Neural crest cell (in vitro differentiated cells): ENCODE measurements around the gene CEP128. TPM values are rescaled to one million over a fixed set of nuclear protein-coding genes. Genes with fewer than 3 reads are reported as not detected.

Experiments used
- DNase-seq: peaks from one replicate; pipeline ENCODE4 v3.0.0; 2021; ENCODE audit warnings: low read depth, mixed read lengths, low spot score
- H3K27ac Mint-ChIP-seq: one replicate; pipeline ENCODE4 v1.8.0; 2021; ENCODE audit warnings: mild to moderate bottlenecking, mixed read lengths; ENCODE audit not compliant: unreplicated experiment
- H3K27me3 Mint-ChIP-seq: 2 replicates; pipeline ENCODE4 v1.8.0; 2021; ENCODE audit warnings: low read depth, mild to moderate bottlenecking, mixed read lengths
- H3K36me3 Mint-ChIP-seq: 2 replicates; pipeline ENCODE4 v1.8.0; 2021; ENCODE audit warnings: low read depth, mild to moderate bottlenecking, mixed read lengths
- H3K4me1 Mint-ChIP-seq: 2 replicates; pipeline ENCODE4 v1.8.0; 2021; ENCODE audit warnings: mixed read lengths
- H3K4me3 Mint-ChIP-seq: one replicate; pipeline ENCODE4 v1.8.0; 2021; ENCODE audit warnings: mild to moderate bottlenecking, mixed read lengths
- H3K9me3 Mint-ChIP-seq: 2 replicates; pipeline ENCODE4 v1.8.0; 2021; ENCODE audit warnings: mixed read lengths
- total RNA-seq: library from RNA; stranded (reverse); gene quantifications from 2 replicates; pipeline ENCODE4 v1.2.1, GENCODE V29; 2021
- TF ChIP-seq, protein P1 (sequence below): fragments of 200-600 bp; sonication (generic); conservative IDR thresholded peaks from 2 replicates; pipeline ENCODE4 v1.5.0; 2021; ENCODE audit warnings: antibody characterized with exemption, mild to moderate bottlenecking

Gene CEP128
- total RNA-seq, 1 donor from 2014 or later, result 25.8 TPM

DNA sequence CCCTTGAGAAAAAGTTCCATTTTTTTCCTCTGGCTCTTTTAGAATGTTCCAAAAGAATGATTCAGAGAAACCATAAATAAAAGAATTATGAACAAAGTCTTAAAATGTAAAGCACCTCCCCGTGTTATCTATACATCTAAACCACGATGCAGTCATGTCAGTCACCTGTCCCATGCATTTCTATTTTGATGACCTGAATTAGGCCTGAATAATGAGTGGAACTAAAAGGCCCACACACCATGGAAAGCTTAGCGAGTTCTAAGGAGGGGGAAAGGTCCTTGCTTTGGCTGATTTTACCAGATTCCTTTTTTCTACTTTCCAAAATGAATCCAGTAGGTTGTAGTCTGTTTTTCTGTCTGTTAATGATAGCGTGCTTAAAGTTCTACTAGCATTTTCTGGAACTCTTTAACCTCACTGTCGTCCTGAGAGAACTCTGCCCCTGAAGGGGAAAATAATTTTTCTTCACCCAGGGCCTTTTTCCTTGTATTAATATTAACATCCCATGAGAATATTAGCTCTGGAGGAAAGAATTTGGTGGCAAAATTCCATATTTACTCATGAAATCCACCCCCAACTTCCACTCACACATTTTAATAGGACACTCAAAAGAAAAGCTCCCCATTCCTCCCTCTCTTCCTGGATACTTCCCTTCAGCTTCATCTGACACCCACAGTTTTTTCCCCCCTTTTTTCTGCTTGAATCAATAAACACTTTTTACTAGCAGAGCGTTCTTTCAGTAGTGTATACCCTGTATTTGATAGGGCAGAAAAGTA, 464.0 kb downstream of the CEP128 start:
- Mint-ChIP-seq H3K27me3 (no peaks in the 10 kb centered on the region), H3K36me3 (peaks cover 12% of the 10 kb centered on the region), H3K27ac (no peak overlapping the region), H3K9me3 (peaks cover 6% of the 10 kb centered on the region), H3K4me3 (no peak overlapping the region), H3K4me1 (no peaks in the 10 kb centered on the region)
- no peak for DNase-seq
- TF ChIP-seq, protein P1, sequence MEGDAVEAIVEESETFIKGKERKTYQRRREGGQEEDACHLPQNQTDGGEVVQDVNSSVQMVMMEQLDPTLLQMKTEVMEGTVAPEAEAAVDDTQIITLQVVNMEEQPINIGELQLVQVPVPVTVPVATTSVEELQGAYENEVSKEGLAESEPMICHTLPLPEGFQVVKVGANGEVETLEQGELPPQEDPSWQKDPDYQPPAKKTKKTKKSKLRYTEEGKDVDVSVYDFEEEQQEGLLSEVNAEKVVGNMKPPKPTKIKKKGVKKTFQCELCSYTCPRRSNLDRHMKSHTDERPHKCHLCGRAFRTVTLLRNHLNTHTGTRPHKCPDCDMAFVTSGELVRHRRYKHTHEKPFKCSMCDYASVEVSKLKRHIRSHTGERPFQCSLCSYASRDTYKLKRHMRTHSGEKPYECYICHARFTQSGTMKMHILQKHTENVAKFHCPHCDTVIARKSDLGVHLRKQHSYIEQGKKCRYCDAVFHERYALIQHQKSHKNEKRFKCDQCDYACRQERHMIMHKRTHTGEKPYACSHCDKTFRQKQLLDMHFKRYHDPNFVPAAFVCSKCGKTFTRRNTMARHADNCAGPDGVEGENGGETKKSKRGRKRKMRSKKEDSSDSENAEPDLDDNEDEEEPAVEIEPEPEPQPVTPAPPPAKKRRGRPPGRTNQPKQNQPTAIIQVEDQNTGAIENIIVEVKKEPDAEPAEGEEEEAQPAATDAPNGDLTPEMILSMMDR, result no peak

DNA sequence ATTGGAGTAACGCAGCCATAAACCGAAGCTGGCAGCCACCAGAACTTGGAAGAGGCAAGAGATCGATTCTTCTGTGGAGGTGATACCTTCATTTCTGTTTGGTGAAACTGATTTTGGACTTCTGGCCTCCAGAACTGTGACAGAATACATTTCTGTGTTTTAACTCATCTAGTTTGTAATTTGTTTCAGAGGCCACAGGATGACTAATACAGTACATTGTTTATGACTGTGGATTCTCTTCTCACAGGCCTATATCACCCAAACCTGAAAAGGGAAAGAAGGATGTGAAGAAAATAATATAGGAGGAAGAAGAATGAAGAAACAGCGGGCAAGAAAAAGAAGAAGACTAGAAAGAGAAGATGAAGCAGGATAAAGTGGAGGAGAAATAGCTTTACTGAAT, 466.5 kb downstream of the CEP128 start:
- Mint-ChIP-seq H3K27me3 (no peaks in the 10 kb centered on the region), H3K9me3 (peaks cover 9% of the 10 kb centered on the region), H3K4me1 (no peaks in the 10 kb centered on the region), H3K36me3 (peaks cover 18% of the 10 kb centered on the region), H3K27ac (no peak overlapping the region), H3K4me3 (no peak overlapping the region)
- TF ChIP-seq, protein P1, result no peak
- DNase-seq, result no peak

DNA sequence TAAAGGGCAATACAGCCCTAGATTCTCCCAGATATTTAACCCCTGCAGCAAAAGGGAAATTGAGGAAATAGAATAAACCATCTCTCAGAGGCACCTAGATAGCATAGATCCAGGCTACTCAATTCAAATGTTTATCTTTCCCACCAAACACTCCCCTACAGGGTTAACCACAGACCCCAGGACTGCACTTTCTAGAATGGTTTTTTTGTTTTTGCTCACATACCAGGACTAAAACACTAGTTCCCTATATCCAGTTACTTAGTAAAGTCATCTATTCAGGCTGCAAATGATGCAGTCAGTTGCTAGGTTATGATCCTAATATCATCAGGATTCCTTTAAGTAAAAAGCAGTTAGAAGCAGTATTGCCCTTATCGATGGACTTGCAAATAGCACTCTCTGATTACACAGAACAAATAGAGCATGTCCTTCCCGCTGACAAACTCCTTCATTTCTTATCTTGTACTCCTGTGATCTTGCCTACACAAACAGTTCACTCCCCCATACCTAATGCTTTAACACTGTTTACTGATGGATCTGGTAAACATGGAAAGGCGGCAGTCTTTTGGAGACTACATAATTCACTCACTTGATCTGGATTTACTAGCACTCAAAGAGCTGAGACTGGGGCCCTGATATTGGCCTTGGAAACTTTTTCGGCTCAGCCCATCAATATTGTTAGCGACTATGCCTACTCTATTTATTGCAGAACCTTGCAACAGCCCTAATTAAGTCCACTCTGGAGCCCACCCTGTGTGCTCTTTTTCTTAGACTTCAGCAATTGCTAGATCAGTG, 473.0 kb downstream of the CEP128 start:
- TF ChIP-seq, protein P1, result no peak
- H3K36me3 Mint-ChIP-seq, result peaks cover 8% of the 10 kb centered on the region
- H3K27me3 Mint-ChIP-seq, result no peaks in the 10 kb centered on the region
- no peak overlapping the region for H3K27ac Mint-ChIP-seq
- DNase-seq, result no peak
- H3K4me3 Mint-ChIP-seq, result no peak overlapping the region
- no peaks in the 10 kb centered on the region for H3K4me1 Mint-ChIP-seq
- peaks cover 6% of the 10 kb centered on the region for H3K9me3 Mint-ChIP-seq

DNA sequence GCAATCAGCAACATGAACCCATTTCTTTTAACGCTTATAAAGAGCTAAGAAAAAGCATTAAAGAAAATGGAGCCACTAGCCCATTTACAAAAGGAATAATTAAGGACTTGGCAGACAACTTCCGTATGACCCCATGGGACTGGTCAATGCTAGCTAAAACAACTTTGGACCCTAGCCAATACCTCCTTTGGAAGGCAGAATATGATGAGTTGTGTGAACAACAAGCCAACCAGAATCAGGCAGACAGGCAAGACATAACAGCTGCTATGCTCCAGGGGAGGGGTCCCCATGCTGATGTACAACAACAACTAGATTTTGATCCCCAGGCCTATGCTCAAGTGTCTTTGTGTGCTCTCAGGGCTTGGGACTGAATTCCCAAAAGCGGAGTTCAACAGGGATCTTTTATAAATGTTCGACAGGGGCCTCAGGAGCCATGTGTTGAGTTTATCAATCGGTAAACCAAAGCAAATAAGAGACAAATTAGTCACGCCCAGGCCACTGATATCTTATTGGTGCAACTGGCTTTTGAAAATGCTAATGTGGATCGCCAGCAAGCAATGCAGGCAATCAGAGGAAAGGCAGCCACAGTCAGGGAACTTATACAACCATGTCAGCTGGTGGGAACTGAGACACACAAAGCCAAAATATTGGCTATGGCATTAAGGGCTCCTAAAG, 475.9 kb downstream of the CEP128 start:
- Mint-ChIP-seq H3K4me3 (no peak overlapping the region), H3K36me3 (peaks cover 2% of the 10 kb centered on the region), H3K9me3 (peaks cover 3% of the 10 kb centered on the region), H3K27me3 (no peaks in the 10 kb centered on the region), H3K27ac (no peak overlapping the region), H3K4me1 (no peaks in the 10 kb centered on the region)
- TF ChIP-seq, protein P1, result no peak
- no peak for DNase-seq

DNA sequence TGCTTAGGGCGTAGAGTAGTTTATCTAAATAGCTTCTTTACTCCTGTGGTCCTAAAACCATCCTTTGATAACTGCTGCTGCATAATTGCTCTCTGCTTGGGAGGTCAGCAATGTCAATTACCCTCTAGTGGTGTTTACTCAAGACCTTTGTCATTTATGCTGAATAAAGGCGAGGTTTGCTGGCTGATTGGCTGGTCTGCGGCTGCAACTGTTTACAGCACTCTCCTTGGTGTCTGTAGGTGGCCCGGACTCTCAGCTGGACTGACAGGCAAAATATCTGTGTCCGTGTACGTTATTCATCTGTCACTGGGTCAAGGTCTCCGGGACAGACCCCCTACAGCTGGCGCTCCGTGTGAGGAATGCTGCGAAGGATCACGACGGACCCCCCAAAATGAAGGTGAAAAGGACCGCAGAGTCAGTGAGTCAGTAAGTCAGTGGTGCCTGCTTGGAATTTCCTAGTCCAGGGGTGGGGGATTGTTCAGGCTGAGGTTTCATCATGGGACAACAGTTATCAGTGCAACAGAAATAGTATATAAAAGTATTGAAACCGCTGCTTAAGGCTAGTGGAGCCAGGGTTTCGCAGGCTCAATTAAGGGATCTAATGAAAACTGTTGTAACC, 476.9 kb downstream of the CEP128 start:
- Mint-ChIP-seq H3K27me3 (no peaks in the 10 kb centered on the region), H3K27ac (no peak overlapping the region), H3K4me1 (no peaks in the 10 kb centered on the region), H3K9me3 (peaks cover 3% of the 10 kb centered on the region), H3K4me3 (no peak overlapping the region), H3K36me3 (peaks cover 2% of the 10 kb centered on the region)
- TF ChIP-seq, protein P1, result no peak
- no peak for DNase-seq
